Measurements from ENCODE around the gene NADK2. TPM values are rescaled to one million over a fixed set of nuclear protein-coding genes. Genes with fewer than 3 reads are reported as not detected.

NADK2 gene
- total and polyA plus RNA-seq, 10 of the 15 experiments (the other 5 are each of a cell fraction or from before 2014, with no cell fraction given) = 2.4 to 9.0 (median 6.3) TPM

- no peak overlapping the region for H3K4me3 ChIP-seq
- in situ Hi-C loops (cut with MboI) = loop anchor here (10.0 kb wide), 1 partner anchor 455 kb away; no protein-coding TSS in a partner anchor
- DNase-seq (ENCODE audit: low read depth, low spot score) (no peak), ATAC-seq (no peak), FAIRE-seq (peak; percentile 61)
- peaks cover 1% of the 10 kb centered on the region; the same call in 1 of the 2 replicates for H3K79me2 ChIP-seq (ENCODE audit: control insufficient read depth, insufficient read depth, low read length)
- H3K4me2 ChIP-seq (ENCODE audit: control insufficient read depth, insufficient read depth) = peak overlapping the region; percentile 89
- ChIA-PET RAD21 (ENCODE audit: unreplicated experiment) (interaction anchor here (3.9 to 4.8 kb wide), 2 partner anchors 62 to 160 kb away, joined by 13 to 21 read pairs; no protein-coding TSS in a partner anchor), CTCF (interaction anchor here (0.6 to 1.9 kb wide), 6 partner anchors 9 to 490 kb away, joined by 3 to 6 read pairs (median 4); no protein-coding TSS in a partner anchor), SMC1A (ENCODE audit: uncharacterized antibody, unreplicated experiment) (interaction anchor here (1.1 to 1.2 kb wide), 2 partner anchors 61 to 68 kb away, joined by 3 to 4 read pairs; no protein-coding TSS in a partner anchor), POLR2A (interaction anchor here (1.5 kb wide), 1 partner anchor 11 kb away, joined by 9 read pairs; no protein-coding TSS in a partner anchor)
- H3K4me1 ChIP-seq (ENCODE audit: control insufficient read depth, insufficient read depth, low read length) = peaks cover 19% of the 10 kb centered on the region
- 71% methylated on average over 4 of the region's 4 CpGs for WGBS (ENCODE audit: insufficient coverage, insufficient replicate concordance, low lambda C conversion rate, missing lambda C conversion rate)
- H2AFZ ChIP-seq (ENCODE audit: control insufficient read depth, low read depth, low read length) = peak overlapping the region; percentile 26
- intact Hi-C loops (cut with micrococcal nuclease; ENCODE audit: unreplicated experiment) = loop anchor here (5.0 kb wide), 3 partner anchors 62 to 453 kb away; no protein-coding TSS in a partner anchor
- H3K9me3 ChIP-seq (replicated peaks; ENCODE audit: control insufficient read depth, insufficient read depth, low read length) = no peaks in the 10 kb centered on the region
- BruUV-seq (replicated peaks) = TSS peak; percentile 65
- no peaks in the 10 kb centered on the region for H4K20me1 ChIP-seq (ENCODE audit: control insufficient read depth, insufficient read depth)
- H3K27me3 ChIP-seq (replicated peaks in 1 of 2; ENCODE audit: control insufficient read depth in 2 of 2, insufficient read depth in 2 of 2, low read length in 1 of 2) = no peaks in the 10 kb centered on the region
- no peak overlapping the region for H3K9ac ChIP-seq (ENCODE audit: control insufficient read depth, insufficient read depth, low read length)
- no peak overlapping the region for H3K27ac ChIP-seq (ENCODE audit: control insufficient read depth, insufficient read depth)
- no peaks in the 10 kb centered on the region for H3K36me3 ChIP-seq (ENCODE audit: control insufficient read depth in 2 of 2, insufficient read depth in 2 of 2, low read length in 1 of 2)
- TF ChIP-seq, protein P1, sequence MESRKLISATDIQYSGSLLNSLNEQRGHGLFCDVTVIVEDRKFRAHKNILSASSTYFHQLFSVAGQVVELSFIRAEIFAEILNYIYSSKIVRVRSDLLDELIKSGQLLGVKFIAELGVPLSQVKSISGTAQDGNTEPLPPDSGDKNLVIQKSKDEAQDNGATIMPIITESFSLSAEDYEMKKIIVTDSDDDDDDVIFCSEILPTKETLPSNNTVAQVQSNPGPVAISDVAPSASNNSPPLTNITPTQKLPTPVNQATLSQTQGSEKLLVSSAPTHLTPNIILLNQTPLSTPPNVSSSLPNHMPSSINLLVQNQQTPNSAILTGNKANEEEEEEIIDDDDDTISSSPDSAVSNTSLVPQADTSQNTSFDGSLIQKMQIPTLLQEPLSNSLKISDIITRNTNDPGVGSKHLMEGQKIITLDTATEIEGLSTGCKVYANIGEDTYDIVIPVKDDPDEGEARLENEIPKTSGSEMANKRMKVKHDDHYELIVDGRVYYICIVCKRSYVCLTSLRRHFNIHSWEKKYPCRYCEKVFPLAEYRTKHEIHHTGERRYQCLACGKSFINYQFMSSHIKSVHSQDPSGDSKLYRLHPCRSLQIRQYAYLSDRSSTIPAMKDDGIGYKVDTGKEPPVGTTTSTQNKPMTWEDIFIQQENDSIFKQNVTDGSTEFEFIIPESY (IDR thresholded peaks at IDR 0.05) = no peak
- no peak for TF ChIP-seq BMI1 (IDR thresholded peaks at IDR 0.05; ENCODE audit: borderline replicate concordance)
- no peak for TF ChIP-seq BCL3 (IDR thresholded peaks at IDR 0.05; ENCODE audit: borderline replicate concordance, insufficient read depth, low read depth, low read length, poor library complexity, severe bottlenecking)
- TF ChIP-seq MLLT1 (IDR thresholded peaks at IDR 0.05) = no peak
- TF ChIP-seq YY1 (IDR thresholded peaks at IDR 0.05; ENCODE audit: low read depth, low read length) = no peak
- no peak for TF ChIP-seq YBX1 (IDR thresholded peaks at IDR 0.05)
- no peak for TF ChIP-seq SKIL (IDR thresholded peaks at IDR 0.05; ENCODE audit: low read depth, poor library complexity, severe bottlenecking)
- TF ChIP-seq ATF7 (IDR thresholded peaks at IDR 0.05; ENCODE audit: low read depth) = no peak
- TF ChIP-seq EED (IDR thresholded peaks at IDR 0.05; ENCODE audit: low read depth) = no peak
- no peak for TF ChIP-seq CBX3 (IDR thresholded peaks at IDR 0.05; ENCODE audit: borderline replicate concordance, low read depth)
- TF ChIP-seq FOXK2 (IDR thresholded peaks at IDR 0.05) = no peak
- TF ChIP-seq SUZ12 (IDR thresholded peaks at IDR 0.05; ENCODE audit: unreplicated experiment) = no peak
- no peak for TF ChIP-seq SP1 (IDR thresholded peaks at IDR 0.05; ENCODE audit: low read depth, low read length)
- TF ChIP-seq ESRRA (IDR thresholded peaks at IDR 0.05; ENCODE audit: low read length) = no peak
These were observed 2.1 kb downstream of the NADK2 start for GRCh38 chr5:36239370-36240293.
